Mesodermal cell (in vitro differentiated cells): Measurements from ENCODE around the gene DIP2C.
"Not testable (repeated sequence)": the region's sequence is repeated elsewhere in the genome, so short reads cannot be mapped to it uniquely, and the experiment has no call there.

ENCODE experiments used
- H3K27ac ChIP-seq: 2 replicates; pipeline ENCODE4 v1.7.0; 2013; ENCODE audit warnings: mild to moderate bottlenecking, low read depth, low read length, moderate library complexity; ENCODE audit not compliant: severe bottlenecking
- H3K36me3 ChIP-seq: 2 replicates; pipeline ENCODE4 v1.7.1; 2013; ENCODE audit warnings: mild to moderate bottlenecking, low read length, moderate library complexity; ENCODE audit not compliant: control insufficient read depth, insufficient read depth
- H3K4me1 ChIP-seq: one replicate; pipeline ENCODE4 v1.7.1; 2013; ENCODE audit warnings: mild to moderate bottlenecking, low read length; ENCODE audit not compliant: insufficient read depth, control insufficient read depth, poor library complexity, severe bottlenecking
- H3K4me3 ChIP-seq: 2 replicates; pipeline ENCODE4 v1.7.0; 2013; ENCODE audit warnings: low read length, control low read depth, mild to moderate bottlenecking; ENCODE audit not compliant: insufficient read depth, poor library complexity, severe bottlenecking; ENCODE audit errors: extremely low read depth
- H3K9me3 ChIP-seq: 2 replicates; pipeline ENCODE4 v1.7.1; 2013; ENCODE audit warnings: mild to moderate bottlenecking, low read length, moderate library complexity; ENCODE audit not compliant: control insufficient read depth
- WGBS, 2 experiments: methylation state at CpG; one replicate each; pipeline ENCODE4 v1.1.5; 2013; ENCODE audit warnings: missing lambda C conversion rate in 2 of 2; ENCODE audit not compliant: insufficient coverage in 2 of 2; 5-methylcytosine and 5-hydroxymethylcytosine counted together

Gene DIP2C

DNA sequence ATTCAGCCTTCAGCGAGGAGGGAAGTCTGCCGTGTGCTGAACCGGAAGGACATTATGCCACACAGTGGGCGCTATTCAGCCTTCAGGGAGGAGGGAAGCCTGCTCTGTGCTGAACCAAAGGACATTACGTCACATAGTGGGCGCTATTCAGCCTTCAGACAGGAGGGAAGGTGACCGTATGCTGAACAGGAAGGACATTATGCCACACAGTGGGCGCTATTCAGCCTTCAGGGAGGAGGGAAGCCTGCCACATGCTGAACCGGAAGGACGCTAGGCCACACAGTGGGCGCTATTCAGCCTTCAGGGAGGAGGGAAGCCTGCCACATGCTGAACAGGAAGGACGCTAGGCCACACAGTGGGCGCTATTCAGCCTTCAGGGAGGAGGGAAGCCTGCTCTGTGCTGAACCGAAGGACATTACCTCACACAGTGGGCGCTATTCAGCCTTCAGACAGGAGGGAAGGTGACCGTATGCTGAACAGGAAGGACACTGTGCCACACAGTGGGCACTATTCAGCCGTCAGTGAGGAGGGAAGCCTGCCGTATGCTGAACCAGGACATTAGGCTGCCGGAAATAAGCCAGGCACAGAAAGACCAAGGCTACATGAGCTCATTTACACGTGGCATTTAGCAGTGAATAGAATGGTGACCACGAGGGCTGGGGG is 294.9 kb downstream of the DIP2C start:
- H3K36me3 ChIP-seq, H3K4me3 ChIP-seq, H3K9me3 ChIP-seq, H3K4me1 ChIP-seq, H3K27ac ChIP-seq: not testable (repeated sequence)
- 81 to 82% methylated on average over 17 to 18 of the region's 21 CpGs for WGBS, 2 experiments

DNA sequence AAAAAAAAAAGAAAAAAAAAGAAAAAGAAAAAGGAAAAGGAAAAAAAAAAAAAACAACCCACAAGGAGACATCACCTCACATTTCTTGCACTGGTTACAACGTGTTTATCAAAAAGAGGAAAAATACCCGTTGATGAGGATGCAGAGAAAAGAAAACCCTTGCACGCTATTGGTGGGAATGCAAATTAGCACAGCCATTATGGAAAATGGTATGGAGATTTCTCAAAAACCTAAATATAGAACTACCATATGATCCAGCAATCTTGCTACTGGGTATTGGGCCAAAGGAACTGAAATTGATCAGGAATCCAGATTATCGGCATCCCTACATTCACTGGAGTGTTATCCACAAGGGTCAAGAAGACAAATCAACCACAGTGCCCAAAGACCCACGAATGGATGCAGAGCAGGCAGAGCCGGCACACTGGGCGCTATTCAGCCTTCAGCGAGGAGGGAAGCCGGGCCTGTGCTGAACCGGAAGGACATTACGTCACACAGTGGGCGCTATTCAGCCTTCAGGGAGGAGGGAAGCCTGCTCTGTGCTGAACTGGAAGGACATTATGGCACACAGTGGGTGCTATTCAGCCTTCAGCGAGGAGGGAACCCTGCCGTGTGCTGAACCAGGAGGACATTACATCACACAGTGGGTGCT is 295.6 kb downstream of the DIP2C start:
- H3K4me1 ChIP-seq: no peaks in the 10 kb centered on the region
- H3K9me3 ChIP-seq: no peaks in the 10 kb centered on the region
- H3K36me3 ChIP-seq: peaks cover 10% of the 10 kb centered on the region
- H3K4me3 ChIP-seq: no peak overlapping the region
- WGBS, 2 experiments: 93 to 96% methylated on average over 11 to 12 of the region's 14 CpGs
- H3K27ac ChIP-seq: no peak overlapping the region

DNA sequence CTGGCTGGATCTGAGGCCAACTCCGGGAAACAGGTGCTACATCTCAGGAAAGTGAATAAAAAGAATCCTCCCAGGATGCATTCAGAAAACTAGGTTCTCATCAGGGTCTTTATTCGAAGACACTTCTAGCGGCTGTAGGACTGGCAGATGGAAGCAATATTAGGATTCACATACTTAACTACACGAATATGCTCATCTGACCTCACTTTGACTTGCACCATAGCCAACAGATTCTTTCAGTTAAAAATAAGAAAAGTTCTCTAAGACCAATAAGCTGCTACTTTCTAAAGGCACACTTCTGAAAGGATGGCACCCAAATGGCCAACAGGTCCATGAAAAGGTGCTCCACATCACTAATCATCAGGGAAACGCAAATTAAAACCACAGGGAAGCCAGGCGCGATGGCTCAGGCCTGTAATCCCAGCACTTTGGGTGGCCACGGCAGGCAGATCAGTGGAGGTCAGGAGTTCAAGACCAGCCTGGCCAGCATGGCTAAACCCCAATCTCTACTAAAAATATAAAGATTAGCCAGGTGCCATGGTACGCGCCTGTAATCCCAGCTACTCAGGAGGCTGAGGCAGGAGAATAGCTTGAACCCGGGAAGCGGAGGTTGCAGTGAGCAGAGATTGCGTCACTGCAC is 296.2 kb downstream of the DIP2C start:
- 92 to 95% methylated on average over 10 to 13 of the region's 13 CpGs for WGBS, 2 experiments
- Histone ChIP-seq H3K36me3 (peaks cover 14% of the 10 kb centered on the region), H3K4me1 (no peaks in the 10 kb centered on the region), H3K4me3 (no peak overlapping the region), H3K9me3 (no peaks in the 10 kb centered on the region), H3K27ac (no peak overlapping the region)

DNA sequence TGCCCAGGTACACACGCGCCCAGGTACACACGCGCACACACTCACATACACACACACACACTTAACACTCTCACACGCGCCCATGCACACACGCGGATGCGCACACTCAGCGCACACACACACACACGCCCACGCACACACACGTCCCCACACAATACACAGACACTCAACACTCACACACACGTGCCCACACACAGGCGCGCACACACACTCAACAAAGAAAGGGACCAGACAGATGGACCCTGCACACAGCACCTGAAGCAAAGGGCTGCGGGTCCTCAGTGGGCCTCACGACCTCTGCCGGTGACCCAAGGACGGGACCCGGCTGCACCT is 296.8 kb downstream of the DIP2C start:
- WGBS, 2 experiments: 83 to 92% methylated on average over 19 to 21 of the region's 21 CpGs
- no peaks in the 10 kb centered on the region for H3K9me3 ChIP-seq

DNA sequence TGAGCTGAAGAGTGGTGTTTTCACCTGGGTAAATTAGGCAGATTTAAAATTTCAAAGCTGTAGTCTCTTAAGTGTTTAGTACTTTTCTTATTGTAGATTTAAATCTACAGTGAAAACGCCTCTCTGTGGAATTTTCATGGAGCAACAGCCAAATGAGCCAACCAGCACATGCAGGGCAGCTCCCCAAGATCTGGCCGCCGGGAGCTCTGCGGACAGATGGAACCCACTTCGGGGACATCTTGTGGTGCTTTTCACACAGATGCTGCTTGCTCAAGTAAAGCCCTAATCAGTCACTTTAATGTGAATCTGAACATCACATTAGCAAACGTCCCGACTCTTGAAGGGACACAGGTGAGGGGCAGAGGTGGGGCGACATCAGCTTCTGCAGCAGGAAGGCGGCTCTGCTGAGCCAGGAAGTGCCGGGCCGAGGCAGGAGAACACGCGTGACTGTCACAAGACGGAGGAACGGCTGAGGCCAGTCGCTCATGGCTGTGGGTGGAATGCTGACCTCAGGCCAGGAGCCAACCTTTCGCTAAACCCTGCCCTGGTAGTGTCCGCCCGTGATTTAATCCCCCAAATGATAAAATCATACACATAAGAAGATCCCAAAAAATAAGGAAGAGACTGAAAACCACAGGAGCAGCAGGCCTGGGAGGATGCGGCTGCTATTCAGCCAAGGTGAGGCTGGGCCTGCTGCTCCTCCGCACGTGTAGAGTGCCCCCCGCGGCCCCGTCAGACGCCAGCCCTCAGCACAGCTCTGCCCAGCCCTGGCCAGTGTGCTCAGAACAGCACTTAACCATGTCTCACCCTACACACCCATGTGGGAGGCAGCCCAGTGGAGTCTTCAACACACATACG is 297.4 kb downstream of the DIP2C start:
- Histone ChIP-seq H3K4me1 (no peaks in the 10 kb centered on the region), H3K27ac (no peak overlapping the region), H3K9me3 (no peaks in the 10 kb centered on the region), H3K4me3 (no peak overlapping the region), H3K36me3 (peaks cover 14% of the 10 kb centered on the region)
- WGBS, 2 experiments: 95 to 96% methylated on average over 16 to 26 of the region's 27 CpGs

More for the DNA sequence above, 296.8 kb downstream of the DIP2C start:
- H3K4me3 ChIP-seq: no peak overlapping the region
- no peak overlapping the region for H3K27ac ChIP-seq
- peaks cover 14% of the 10 kb centered on the region for H3K36me3 ChIP-seq
- H3K4me1 ChIP-seq: no peaks in the 10 kb centered on the region

DNA sequence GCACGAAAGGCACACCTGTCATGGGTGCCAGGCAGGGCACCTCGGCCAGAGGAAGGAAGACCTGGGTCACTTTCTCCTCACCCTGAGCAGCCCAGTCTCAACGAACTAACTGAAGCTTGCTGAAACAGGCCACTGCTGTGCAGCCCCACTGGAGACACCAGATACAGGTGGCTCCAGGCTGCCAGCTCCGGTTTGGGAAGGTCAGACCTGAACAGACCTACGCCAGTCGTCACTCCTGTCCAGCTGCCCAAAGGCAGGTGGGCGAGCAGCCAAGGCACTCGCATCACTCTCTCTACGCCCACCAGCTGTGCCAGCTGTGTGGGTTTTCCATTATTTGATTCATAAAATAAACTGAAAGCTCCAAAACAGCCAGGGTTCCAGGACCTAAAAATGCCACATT is 298.2 kb downstream of the DIP2C start:
- 86 to 91% methylated on average over 6 to 8 of the region's 9 CpGs for WGBS, 2 experiments
- no peaks in the 10 kb centered on the region for H3K4me1 ChIP-seq
- H3K4me3 ChIP-seq: no peak overlapping the region
- no peaks in the 10 kb centered on the region for H3K9me3 ChIP-seq
- no peak overlapping the region for H3K27ac ChIP-seq
- peaks cover 20% of the 10 kb centered on the region for H3K36me3 ChIP-seq

DNA sequence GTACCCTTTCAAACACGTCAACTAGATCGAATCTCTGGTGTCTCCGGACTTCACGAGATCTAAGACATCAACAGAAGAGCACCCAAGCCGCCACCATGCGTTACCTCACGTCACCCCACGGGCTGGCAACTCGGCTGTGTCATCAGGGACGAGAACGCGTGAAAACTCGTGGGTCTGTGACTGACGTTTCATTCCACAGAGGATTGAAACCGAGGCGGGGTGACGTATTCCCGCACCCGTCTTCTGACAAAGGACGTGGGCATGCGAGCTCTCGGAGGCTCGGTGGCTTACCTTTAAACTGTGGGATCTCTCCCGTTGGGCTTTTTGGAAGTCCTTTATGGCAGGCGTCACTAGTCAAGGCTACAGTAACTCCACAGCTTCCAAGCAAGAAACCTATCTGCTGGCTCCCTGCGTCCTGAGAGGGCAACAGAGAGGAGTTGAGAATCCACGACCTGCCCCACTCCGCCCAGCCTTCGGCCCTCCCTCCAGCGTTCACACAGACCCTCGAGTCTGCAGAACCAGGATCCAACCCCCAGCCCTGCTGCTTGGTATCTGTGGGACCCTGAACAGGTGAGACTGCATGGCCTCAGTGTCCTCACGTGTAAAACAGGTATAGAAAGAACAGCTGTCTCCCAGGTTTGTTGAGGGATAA is 298.9 kb downstream of the DIP2C start:
- Histone ChIP-seq H3K4me1 (no peaks in the 10 kb centered on the region), H3K4me3 (no peak overlapping the region), H3K9me3 (no peaks in the 10 kb centered on the region), H3K27ac (no peak overlapping the region), H3K36me3 (peaks cover 25% of the 10 kb centered on the region)
- 95 to 96% methylated on average over 26 to 32 of the region's 32 CpGs for WGBS, 2 experiments

DNA sequence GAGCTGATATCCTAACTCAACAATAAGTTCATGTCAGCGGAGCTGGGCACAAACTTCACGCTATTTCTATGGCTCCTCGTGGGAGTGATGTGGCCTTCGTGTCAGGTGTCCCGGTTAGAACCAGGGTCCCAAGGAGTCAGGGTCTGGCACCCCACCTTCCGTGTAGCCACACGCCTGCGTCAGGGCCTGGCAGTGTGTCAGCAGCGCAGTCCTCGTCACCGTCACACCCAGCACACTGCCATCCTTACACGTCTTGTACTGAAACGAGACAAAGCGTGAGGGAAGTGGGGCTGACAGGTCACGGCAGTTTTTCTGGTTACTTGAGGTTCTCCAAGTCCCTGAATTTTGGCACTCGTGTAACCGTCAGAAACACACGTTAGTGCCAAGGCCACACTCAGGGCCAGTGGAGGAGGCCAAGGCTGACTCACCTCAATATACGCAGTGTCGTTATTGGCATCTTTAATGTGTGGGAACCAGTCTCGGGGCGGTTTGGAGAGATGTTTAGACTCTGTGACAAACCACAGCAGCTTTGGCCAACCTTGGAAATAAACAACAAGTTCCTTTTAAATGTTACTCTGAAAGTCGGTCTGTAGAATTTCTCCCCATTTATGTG is 299.5 kb downstream of the DIP2C start:
- H3K4me1 ChIP-seq: no peaks in the 10 kb centered on the region
- 97% methylated on average over 21 to 22 of the region's 23 CpGs for WGBS, 2 experiments
- peaks cover 30% of the 10 kb centered on the region for H3K36me3 ChIP-seq
- H3K9me3 ChIP-seq: no peaks in the 10 kb centered on the region
- no peak overlapping the region for H3K4me3 ChIP-seq
- H3K27ac ChIP-seq: no peak overlapping the region

DNA sequence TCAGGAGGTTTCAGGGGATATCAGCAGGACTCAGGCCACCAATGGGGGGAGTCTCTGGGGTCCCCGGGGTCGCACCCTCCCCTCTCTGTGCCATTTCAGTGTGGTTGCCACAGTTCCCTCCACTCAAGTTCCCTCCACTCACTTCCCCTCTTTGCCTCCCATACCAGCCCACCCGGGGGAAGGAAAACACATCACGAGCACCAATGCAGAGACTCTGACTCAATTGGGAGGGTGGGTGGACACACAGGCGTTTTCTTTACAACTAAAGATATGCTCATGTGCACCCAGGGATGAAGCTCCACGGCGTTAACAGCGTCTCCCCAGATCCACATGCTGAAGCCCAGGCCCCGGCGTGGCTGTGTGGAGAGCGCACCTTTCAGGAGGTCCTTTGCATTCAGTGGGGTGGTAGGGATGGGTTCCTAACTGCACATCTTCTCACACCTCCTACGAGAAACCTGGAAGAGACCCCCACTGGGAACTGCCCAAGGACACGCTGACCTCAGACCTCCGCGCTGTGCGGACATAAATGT is 300.1 kb downstream of the DIP2C start:
- no peak overlapping the region for H3K4me3 ChIP-seq
- no peak overlapping the region for H3K27ac ChIP-seq
- H3K36me3 ChIP-seq: peaks cover 35% of the 10 kb centered on the region
- H3K9me3 ChIP-seq: no peaks in the 10 kb centered on the region
- no peaks in the 10 kb centered on the region for H3K4me1 ChIP-seq
- 97 to 100% methylated on average over 9 to 13 of the region's 16 CpGs for WGBS, 2 experiments

DNA sequence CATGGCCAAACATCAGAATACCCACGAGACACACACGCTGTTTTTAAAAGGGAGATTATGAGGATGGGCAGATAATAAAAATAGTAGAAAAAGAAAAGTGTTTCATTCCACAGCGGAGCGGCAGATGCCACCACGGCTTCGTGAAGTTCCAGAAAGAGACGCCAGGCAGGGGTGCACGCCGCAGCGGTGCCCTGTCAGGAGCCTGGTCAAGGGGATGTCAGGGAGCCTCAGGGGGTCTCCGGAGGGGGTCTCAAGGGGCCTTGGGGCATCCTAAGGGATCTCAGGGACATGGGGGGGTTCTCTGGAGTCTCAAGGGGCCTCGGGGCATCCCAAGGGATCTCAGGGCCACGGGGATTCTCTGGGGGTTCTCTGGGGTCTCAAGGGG is 300.8 kb downstream of the DIP2C start:
- H3K36me3 ChIP-seq: peaks cover 42% of the 10 kb centered on the region
- no peaks in the 10 kb centered on the region for H3K9me3 ChIP-seq
- H3K4me3 ChIP-seq: no peak overlapping the region
- 93 to 94% methylated on average over 13 of the region's 13 CpGs for WGBS, 2 experiments
- no peak overlapping the region for H3K27ac ChIP-seq
- no peaks in the 10 kb centered on the region for H3K4me1 ChIP-seq
